Measurements from ENCODE around the gene PPP2R2C. TPM values are rescaled to one million over a fixed set of nuclear protein-coding genes. Genes with fewer than 3 reads are reported as not detected.

Gene PPP2R2C
- total and polyA plus RNA-seq, 4 donors, result 0.25 to 1.3 (median 0.65) TPM; not detected in 1

DNA sequence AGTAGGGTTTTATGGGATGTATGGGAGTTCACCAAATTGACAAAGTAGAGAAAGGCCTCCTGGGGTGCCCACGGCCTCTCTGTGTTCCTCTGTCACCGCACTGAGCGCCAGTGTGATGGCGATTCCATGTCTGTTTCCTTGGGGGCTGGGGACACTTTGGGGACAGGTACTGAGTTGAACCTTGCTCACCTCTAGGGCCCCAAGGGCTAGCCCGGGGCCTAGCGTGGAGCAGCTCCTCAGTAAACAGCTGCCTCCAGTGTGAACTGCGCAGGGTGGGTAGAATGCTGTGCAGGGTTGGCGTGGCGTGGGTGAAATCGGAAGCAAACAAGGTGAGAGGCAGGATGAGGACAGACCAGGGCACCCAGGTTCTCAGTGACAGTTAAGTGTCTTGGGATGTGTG, 97.8 kb downstream of the PPP2R2C start:
- H3K9me3 ChIP-seq (ENCODE audit: control insufficient read depth, low read length), result no peaks in the 10 kb centered on the region
- H3K36me3 ChIP-seq (ENCODE audit: control insufficient read depth in 1 of 2, insufficient read depth in 2 of 2, low read length in 1 of 2), result no peaks in the 10 kb centered on the region
- intact Hi-C loops (cut with DNase I), result no loop called here
- DNase-seq (peak; percentile 7 to 25), ATAC-seq (ENCODE audit: low FRiP score) (no peak)
- no peaks in the 10 kb centered on the region for H3K27me3 ChIP-seq (ENCODE audit: control insufficient read depth in 1 of 2, insufficient read depth in 2 of 2, low read length in 1 of 2)
- H3K4me3 ChIP-seq (ENCODE audit: low read length in 2 of 2), result no peak overlapping the region
- WGBS, 2 donors, result 94 to 96% methylated on average over 10 of the region's 10 CpGs
- H3K4me1 ChIP-seq (ENCODE audit: control insufficient read depth in 1 of 2, insufficient read depth in 2 of 2, low read length in 2 of 2), result no peaks in the 10 kb centered on the region
- H3K27ac ChIP-seq (ENCODE audit: low read depth in 1 of 2, low read length in 2 of 2), result no peak overlapping the region

DNA sequence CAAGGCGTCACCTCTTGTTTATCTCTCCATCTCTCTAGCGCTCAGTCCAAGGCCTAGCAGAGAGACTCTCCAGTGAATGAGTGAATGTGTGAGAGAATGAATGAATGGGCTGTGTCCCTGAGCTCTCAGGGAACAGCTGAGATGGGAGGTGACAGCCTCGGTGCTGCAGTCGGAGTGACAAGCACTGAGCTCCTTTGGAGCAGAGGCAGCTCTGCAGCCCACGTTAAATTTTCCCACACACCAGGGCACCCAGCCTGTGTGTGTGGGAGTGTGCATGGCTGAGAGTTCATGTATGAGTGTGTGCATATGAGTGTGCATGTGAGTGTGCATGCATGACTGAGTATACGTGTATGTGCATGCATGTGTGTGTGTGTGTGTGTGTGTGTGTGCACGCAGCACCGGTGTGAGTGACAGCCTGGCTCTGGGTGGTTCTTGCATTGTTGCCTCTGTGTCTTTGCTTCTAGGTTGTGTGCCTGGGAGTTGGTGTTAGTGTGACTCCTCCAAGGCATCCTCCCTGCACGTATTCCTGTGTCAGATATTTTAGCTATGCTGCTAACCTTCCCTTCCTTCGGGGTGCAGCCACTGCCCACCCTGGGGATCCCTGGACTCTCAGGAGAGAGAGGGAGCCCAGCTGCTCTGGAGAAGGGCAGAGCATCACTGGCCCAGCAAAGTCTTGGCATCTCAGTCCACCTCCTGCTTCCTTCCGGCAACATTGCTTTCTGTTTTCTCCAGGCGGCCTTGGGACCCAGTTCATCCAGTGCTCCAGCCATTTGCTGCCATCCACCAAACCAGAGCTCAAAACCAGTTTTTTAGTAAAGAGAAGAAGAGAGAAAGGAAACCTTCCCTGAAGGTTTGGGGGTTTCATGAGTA, 98.6 kb downstream of the PPP2R2C start:
- no peaks in the 10 kb centered on the region for H3K36me3 ChIP-seq (ENCODE audit: control insufficient read depth in 1 of 2, insufficient read depth in 2 of 2, low read length in 1 of 2)
- peak; percentile 12 to 43 for DNase-seq
- intact Hi-C loops (cut with DNase I), result no loop called here
- H3K27ac ChIP-seq (ENCODE audit: low read depth in 1 of 2, low read length in 2 of 2), result no peak overlapping the region
- no peak overlapping the region for H3K4me3 ChIP-seq (ENCODE audit: low read length in 2 of 2)
- ATAC-seq (ENCODE audit: low FRiP score), result no peak
- no peaks in the 10 kb centered on the region for H3K4me1 ChIP-seq (ENCODE audit: control insufficient read depth in 1 of 2, insufficient read depth in 2 of 2, low read length in 2 of 2)
- WGBS, 2 donors, result 81 to 87% methylated on average over 12 of the region's 12 CpGs
- H3K27me3 ChIP-seq (ENCODE audit: control insufficient read depth in 1 of 2, insufficient read depth in 2 of 2, low read length in 1 of 2), result no peaks in the 10 kb centered on the region
- H3K9me3 ChIP-seq (ENCODE audit: control insufficient read depth, low read length), result no peaks in the 10 kb centered on the region

DNA sequence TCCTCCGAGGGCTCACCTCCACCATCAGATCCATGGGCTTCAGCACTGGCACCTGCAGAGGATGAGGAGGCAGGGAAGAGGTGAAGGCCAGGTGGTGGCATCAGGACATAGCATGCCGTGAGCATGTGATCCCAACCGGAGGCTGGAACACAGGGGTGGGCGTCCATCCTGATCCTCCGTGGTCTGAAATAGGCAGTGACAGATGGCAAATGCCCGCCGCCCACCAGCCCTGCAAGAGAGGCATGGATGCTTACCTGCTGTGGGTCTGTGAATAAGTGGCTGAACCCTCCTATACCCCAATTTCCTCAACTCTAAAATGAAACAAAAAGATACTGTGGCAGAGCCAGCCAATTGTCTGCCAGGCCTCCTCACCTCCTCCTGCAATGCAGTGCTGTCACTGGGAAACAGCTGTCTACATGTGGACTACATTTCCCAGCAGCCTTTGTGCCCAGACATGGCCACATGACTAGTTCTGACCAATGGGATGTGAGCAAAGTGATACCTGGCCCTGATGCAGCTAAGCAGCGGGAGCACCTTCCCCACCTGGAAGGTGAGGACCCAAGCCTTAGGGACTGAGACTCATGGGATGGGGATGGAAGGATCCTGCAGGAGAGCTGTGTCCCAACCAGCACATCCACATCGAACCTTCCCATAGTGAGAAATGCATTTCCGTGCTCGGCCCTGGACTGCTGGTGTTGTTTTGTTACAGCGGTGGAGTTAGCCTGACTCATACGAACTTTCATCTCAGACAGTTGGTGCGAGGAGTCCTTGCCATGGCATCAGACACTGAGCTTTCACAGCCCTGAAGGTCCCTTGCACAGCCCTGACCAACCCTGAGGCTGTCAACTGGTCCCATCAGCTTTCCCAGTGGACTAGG, 99.5 kb downstream of the PPP2R2C start:
- H3K4me3 ChIP-seq (ENCODE audit: low read length in 2 of 2), result no peak overlapping the region
- no peaks in the 10 kb centered on the region for H3K4me1 ChIP-seq (ENCODE audit: control insufficient read depth in 1 of 2, insufficient read depth in 2 of 2, low read length in 2 of 2)
- no peak for ATAC-seq (ENCODE audit: low FRiP score)
- H3K27ac ChIP-seq (ENCODE audit: low read depth in 1 of 2, low read length in 2 of 2), result no peak overlapping the region
- H3K9me3 ChIP-seq (ENCODE audit: control insufficient read depth, low read length), result no peaks in the 10 kb centered on the region
- no peaks in the 10 kb centered on the region for H3K36me3 ChIP-seq (ENCODE audit: control insufficient read depth in 1 of 2, insufficient read depth in 2 of 2, low read length in 1 of 2)
- WGBS, 2 donors, result 91 to 97% methylated on average over 14 of the region's 14 CpGs
- no peaks in the 10 kb centered on the region for H3K27me3 ChIP-seq (ENCODE audit: control insufficient read depth in 1 of 2, insufficient read depth in 2 of 2, low read length in 1 of 2)
- DNase-seq, result peak in 1 of 2 donors; percentile 42
- intact Hi-C loops (cut with DNase I), result no loop called here

DNA sequence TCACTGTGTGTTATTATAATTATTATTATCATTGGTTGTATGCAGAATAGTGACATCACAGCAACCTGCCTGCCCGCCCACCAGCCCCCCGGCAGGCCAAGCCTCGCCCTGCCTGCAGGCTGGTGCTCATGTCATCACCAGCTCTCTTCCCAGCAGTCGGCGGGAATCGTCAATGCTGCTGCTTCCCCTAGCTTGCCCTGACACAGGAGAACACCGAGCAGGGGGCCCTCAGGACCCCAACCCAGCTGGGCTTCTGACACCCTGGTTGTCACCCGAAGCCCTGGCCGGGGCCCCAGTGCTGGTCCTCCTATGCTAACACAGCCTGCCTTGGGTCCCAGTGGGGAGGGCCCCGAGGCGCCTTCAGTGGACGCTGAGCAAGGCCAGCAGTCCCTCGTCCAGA, 100.6 kb downstream of the PPP2R2C start:
- Histone ChIP-seq H3K9me3 (ENCODE audit: control insufficient read depth, low read length) (no peaks in the 10 kb centered on the region), H3K27ac (ENCODE audit: low read depth in 1 of 2, low read length in 2 of 2) (no peak overlapping the region), H3K27me3 (ENCODE audit: control insufficient read depth in 1 of 2, insufficient read depth in 2 of 2, low read length in 1 of 2) (no peaks in the 10 kb centered on the region), H3K4me3 (ENCODE audit: low read length in 2 of 2) (no peak overlapping the region), H3K4me1 (ENCODE audit: control insufficient read depth in 1 of 2, insufficient read depth in 2 of 2, low read length in 2 of 2) (no peaks in the 10 kb centered on the region), H3K36me3 (ENCODE audit: control insufficient read depth in 1 of 2, insufficient read depth in 2 of 2, low read length in 1 of 2) (no peaks in the 10 kb centered on the region)
- WGBS, 2 donors, result 92 to 93% methylated on average over 13 of the region's 13 CpGs
- DNase-seq, result no peak
- no peak for ATAC-seq (ENCODE audit: low FRiP score)
- intact Hi-C loops (cut with DNase I), result no loop called here

DNA sequence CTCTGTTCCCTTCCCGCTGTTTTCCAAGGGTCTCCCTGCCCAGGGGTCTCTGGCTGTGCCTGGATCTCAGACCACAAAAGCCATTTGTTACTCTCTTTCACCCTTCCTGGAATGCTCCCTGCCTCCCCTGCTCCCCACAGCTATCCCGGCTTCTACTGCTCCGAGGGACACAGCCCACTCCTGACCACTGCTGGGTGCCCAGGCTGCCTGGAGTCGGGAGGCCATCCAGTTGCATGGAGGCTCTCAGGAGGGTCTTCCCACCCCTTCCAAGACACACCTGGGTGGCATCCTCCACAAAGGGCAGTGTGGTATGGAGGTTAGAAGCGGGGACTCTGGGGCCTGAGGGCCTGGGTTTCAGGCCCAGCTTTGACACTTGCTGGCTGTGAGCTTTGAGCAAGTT, 101.1 kb downstream of the PPP2R2C start:
- 85 to 87% methylated on average over 5 of the region's 5 CpGs for WGBS, 2 donors
- no peaks in the 10 kb centered on the region for H3K9me3 ChIP-seq (ENCODE audit: control insufficient read depth, low read length)
- H3K27ac ChIP-seq (ENCODE audit: low read depth in 1 of 2, low read length in 2 of 2), result no peak overlapping the region
- DNase-seq (no peak), ATAC-seq (ENCODE audit: low FRiP score) (no peak)
- intact Hi-C loops (cut with DNase I), result no loop called here
- no peaks in the 10 kb centered on the region for H3K4me1 ChIP-seq (ENCODE audit: control insufficient read depth in 1 of 2, insufficient read depth in 2 of 2, low read length in 2 of 2)
- no peaks in the 10 kb centered on the region for H3K27me3 ChIP-seq (ENCODE audit: control insufficient read depth in 1 of 2, insufficient read depth in 2 of 2, low read length in 1 of 2)
- no peaks in the 10 kb centered on the region for H3K36me3 ChIP-seq (ENCODE audit: control insufficient read depth in 1 of 2, insufficient read depth in 2 of 2, low read length in 1 of 2)
- H3K4me3 ChIP-seq (ENCODE audit: low read length in 2 of 2), result no peak overlapping the region

DNA sequence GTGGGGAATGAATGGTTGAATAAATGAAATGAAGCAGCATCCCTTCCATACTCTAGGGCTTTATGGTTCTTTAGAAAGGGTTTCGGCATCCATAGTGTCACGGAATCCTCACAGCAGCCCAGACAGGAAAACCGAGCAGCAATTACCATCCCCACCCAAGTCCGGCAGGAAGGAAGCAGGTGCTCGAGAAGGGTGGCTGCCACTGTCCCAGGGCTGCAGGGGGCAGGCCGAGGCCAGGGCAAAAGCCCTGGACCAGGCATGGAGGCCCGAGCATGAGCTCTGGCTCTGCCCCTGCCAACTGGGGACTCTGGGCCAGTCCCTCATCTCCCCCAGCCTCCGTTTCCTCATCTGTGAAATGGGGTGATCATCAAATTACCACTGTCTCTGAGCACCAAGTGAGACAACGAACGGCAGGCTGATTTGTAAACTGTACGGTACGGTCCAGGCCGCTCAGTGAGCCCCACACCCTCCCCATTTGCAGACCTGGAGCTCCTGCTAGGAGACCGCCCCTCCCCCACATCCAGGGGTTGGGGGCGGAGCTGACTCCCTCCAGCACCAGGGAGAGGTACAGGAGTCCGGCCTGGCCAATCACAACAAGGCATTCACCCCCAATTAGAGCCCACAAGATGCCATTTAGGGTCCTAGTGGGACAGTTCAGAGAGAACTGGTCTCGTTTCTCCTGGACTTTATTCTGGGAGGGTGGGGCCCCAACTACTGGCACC, 102.3 kb downstream of the PPP2R2C start:
- Histone ChIP-seq H3K27ac (ENCODE audit: low read depth in 1 of 2, low read length in 2 of 2) (no peak overlapping the region), H3K36me3 (ENCODE audit: control insufficient read depth in 1 of 2, insufficient read depth in 2 of 2, low read length in 1 of 2) (no peaks in the 10 kb centered on the region), H3K4me1 (ENCODE audit: control insufficient read depth in 1 of 2, insufficient read depth in 2 of 2, low read length in 2 of 2) (no peaks in the 10 kb centered on the region), H3K27me3 (ENCODE audit: control insufficient read depth in 1 of 2, insufficient read depth in 2 of 2, low read length in 1 of 2) (no peaks in the 10 kb centered on the region), H3K4me3 (ENCODE audit: low read length in 2 of 2) (no peak overlapping the region), H3K9me3 (ENCODE audit: control insufficient read depth, low read length) (no peaks in the 10 kb centered on the region)
- no peak for DNase-seq
- ATAC-seq (ENCODE audit: low FRiP score), result no peak
- 78 to 84% methylated on average over 17 of the region's 17 CpGs for WGBS, 2 donors
- intact Hi-C loops (cut with DNase I), result no loop called here

DNA sequence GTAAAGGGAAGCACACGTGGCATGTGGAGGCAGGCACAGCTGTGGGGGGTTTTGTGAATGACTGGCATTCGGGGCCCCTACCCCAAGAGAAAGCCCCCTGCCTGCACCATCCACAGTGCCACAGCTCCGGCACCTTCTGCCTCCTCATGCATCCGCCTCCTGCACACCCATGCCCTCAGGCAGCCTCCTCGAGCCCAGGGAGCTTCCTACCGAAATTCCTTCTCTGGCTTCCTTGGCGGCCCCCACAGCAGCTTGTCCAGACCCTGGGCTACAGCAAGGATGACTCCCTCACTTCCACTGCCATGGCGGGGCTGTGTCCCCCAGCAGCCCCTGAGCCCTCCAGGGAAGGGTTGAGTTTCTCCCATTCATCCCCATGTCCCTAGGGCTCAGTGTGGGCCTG, 102.9 kb downstream of the PPP2R2C start:
- Histone ChIP-seq H3K4me1 (ENCODE audit: control insufficient read depth in 1 of 2, insufficient read depth in 2 of 2, low read length in 2 of 2) (no peaks in the 10 kb centered on the region), H3K36me3 (ENCODE audit: control insufficient read depth in 1 of 2, insufficient read depth in 2 of 2, low read length in 1 of 2) (no peaks in the 10 kb centered on the region), H3K4me3 (ENCODE audit: low read length in 2 of 2) (no peak overlapping the region), H3K27ac (ENCODE audit: low read depth in 1 of 2, low read length in 2 of 2) (no peak overlapping the region), H3K27me3 (ENCODE audit: control insufficient read depth in 1 of 2, insufficient read depth in 2 of 2, low read length in 1 of 2) (no peaks in the 10 kb centered on the region), H3K9me3 (ENCODE audit: control insufficient read depth, low read length) (no peaks in the 10 kb centered on the region)
- intact Hi-C loops (cut with DNase I), result no loop called here
- DNase-seq (no peak), ATAC-seq (ENCODE audit: low FRiP score) (no peak)
- 81 to 89% methylated on average over 8 of the region's 8 CpGs for whole genome bisulfite sequencing, 2 donors

DNA sequence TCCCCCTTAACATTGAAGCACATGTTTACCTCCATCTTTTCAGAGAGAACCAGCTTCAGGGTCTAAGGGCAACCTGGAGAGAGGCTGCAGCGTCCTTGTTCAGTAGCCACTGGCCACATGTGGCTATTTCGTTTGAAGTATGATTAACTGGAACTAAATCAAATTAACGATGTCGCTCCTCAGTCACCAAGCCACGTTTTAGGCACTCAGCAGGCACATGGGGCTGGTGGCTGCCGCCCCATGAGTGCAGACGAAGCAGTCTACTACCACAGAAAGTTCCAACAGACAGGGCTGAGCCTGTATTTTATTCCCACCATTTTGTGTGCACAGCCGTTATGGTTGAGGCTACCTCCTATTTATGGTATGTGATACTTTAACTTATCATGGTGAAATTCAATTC, 103.4 kb downstream of the PPP2R2C start:
- ATAC-seq (ENCODE audit: low FRiP score), result no peak
- Histone ChIP-seq H3K27me3 (ENCODE audit: control insufficient read depth in 1 of 2, insufficient read depth in 2 of 2, low read length in 1 of 2) (no peaks in the 10 kb centered on the region), H3K36me3 (ENCODE audit: control insufficient read depth in 1 of 2, insufficient read depth in 2 of 2, low read length in 1 of 2) (no peaks in the 10 kb centered on the region), H3K9me3 (ENCODE audit: control insufficient read depth, low read length) (no peaks in the 10 kb centered on the region), H3K4me1 (ENCODE audit: control insufficient read depth in 1 of 2, insufficient read depth in 2 of 2, low read length in 2 of 2) (no peaks in the 10 kb centered on the region), H3K27ac (ENCODE audit: low read depth in 1 of 2, low read length in 2 of 2) (no peak overlapping the region), H3K4me3 (ENCODE audit: low read length in 2 of 2) (no peak overlapping the region)
- WGBS, 2 donors, result 77 to 82% methylated on average over 8 of the region's 8 CpGs
- no peak for DNase-seq
- intact Hi-C loops (cut with DNase I), result no loop called here
